ENCODE data around the gene GRIP2.

GRIP2 gene

GRCh38 chr3:14525685-14526631 lies 14.2 kb downstream of the GRIP2 start:
- Histone ChIP-seq H3K4me1 (no peaks in the 10 kb centered on the region), H3K4me3 (no peak overlapping the region), H3K36me3 (replicated peaks) (no peaks in the 10 kb centered on the region), H3K9me3 (no peaks in the 10 kb centered on the region; the same call in 1 of the 2 replicates), H3K27me3 (ENCODE audit: low read depth) (no peaks in the 10 kb centered on the region)
- no peak for DNase-seq (ENCODE audit: low spot score in 2 of 2)
- in situ Hi-C loops (cut with MboI; ENCODE audit: low sequenced_read_pairs), result no loop called here

GRCh38 chr3:14524920-14525660 lies 15.1 kb downstream of the GRIP2 start:
- no peak overlapping the region for H3K4me3 ChIP-seq
- no peaks in the 10 kb centered on the region for H3K27me3 ChIP-seq (ENCODE audit: low read depth)
- no peaks in the 10 kb centered on the region for H3K4me1 ChIP-seq
- in situ Hi-C loops (cut with MboI; ENCODE audit: low sequenced_read_pairs), result no loop called here
- no peaks in the 10 kb centered on the region for H3K36me3 ChIP-seq (replicated peaks)
- H3K9me3 ChIP-seq, result no peaks in the 10 kb centered on the region; the same call in 1 of the 2 replicates
- no peak for DNase-seq (ENCODE audit: low spot score in 2 of 2)

GRCh38 chr3:14524311-14524711 lies 15.8 kb downstream of the GRIP2 start:
- Histone ChIP-seq H3K36me3 (replicated peaks) (no peaks in the 10 kb centered on the region), H3K4me3 (no peak overlapping the region), H3K4me1 (no peaks in the 10 kb centered on the region), H3K9me3 (no peaks in the 10 kb centered on the region), H3K27me3 (ENCODE audit: low read depth) (no peaks in the 10 kb centered on the region)
- in situ Hi-C loops (cut with MboI; ENCODE audit: low sequenced_read_pairs), result no loop called here
- no peak for DNase-seq (ENCODE audit: low spot score in 2 of 2)

- Histone ChIP-seq H3K36me3 (replicated peaks) (no peaks in the 10 kb centered on the region), H3K27me3 (ENCODE audit: low read depth) (no peaks in the 10 kb centered on the region), H3K4me1 (no peaks in the 10 kb centered on the region), H3K9me3 (no peaks in the 10 kb centered on the region), H3K4me3 (no peak overlapping the region)
- in situ Hi-C loops (cut with MboI; ENCODE audit: low sequenced_read_pairs), result no loop called here
- DNase-seq (ENCODE audit: low spot score in 2 of 2), result no peak
Observed at GRCh38 chr3:14523792-14524191, 16.4 kb downstream of the GRIP2 start.

- H3K27me3 ChIP-seq (ENCODE audit: low read depth), result no peaks in the 10 kb centered on the region
- no peak for DNase-seq (ENCODE audit: low spot score in 2 of 2)
- no peaks in the 10 kb centered on the region for H3K9me3 ChIP-seq
- in situ Hi-C loops (cut with MboI; ENCODE audit: low sequenced_read_pairs), result no loop called here
- no peak overlapping the region for H3K4me3 ChIP-seq
- no peaks in the 10 kb centered on the region for H3K4me1 ChIP-seq
- H3K36me3 ChIP-seq (replicated peaks), result no peaks in the 10 kb centered on the region
Observed at GRCh38 chr3:14522768-14523167, 17.4 kb downstream of the GRIP2 start.

- Histone ChIP-seq H3K4me1 (no peaks in the 10 kb centered on the region), H3K36me3 (replicated peaks) (no peaks in the 10 kb centered on the region), H3K4me3 (no peak overlapping the region), H3K27me3 (ENCODE audit: low read depth) (no peaks in the 10 kb centered on the region), H3K9me3 (no peaks in the 10 kb centered on the region)
- DNase-seq (ENCODE audit: low spot score in 2 of 2), result no peak
- in situ Hi-C loops (cut with MboI; ENCODE audit: low sequenced_read_pairs), result no loop called here
Observed at GRCh38 chr3:14522129-14522691, 17.9 kb downstream of the GRIP2 start.

GRCh38 chr3:14521611-14522010 lies 18.5 kb downstream of the GRIP2 start:
- no peaks in the 10 kb centered on the region for H3K9me3 ChIP-seq
- H3K36me3 ChIP-seq (replicated peaks), result no peaks in the 10 kb centered on the region
- DNase-seq (ENCODE audit: low spot score in 2 of 2), result no peak
- H3K4me1 ChIP-seq, result no peaks in the 10 kb centered on the region
- H3K27me3 ChIP-seq (ENCODE audit: low read depth), result no peaks in the 10 kb centered on the region
- no peak overlapping the region for H3K4me3 ChIP-seq
- in situ Hi-C loops (cut with MboI; ENCODE audit: low sequenced_read_pairs), result no loop called here

- in situ Hi-C loops (cut with MboI; ENCODE audit: low sequenced_read_pairs), result no loop called here
- Histone ChIP-seq H3K9me3 (no peaks in the 10 kb centered on the region), H3K36me3 (replicated peaks) (no peaks in the 10 kb centered on the region), H3K4me1 (no peaks in the 10 kb centered on the region), H3K4me3 (no peak overlapping the region), H3K27me3 (ENCODE audit: low read depth) (no peaks in the 10 kb centered on the region)
- DNase-seq (ENCODE audit: low spot score in 2 of 2), result no peak
Observed at GRCh38 chr3:14520967-14521366, 19.2 kb downstream of the GRIP2 start.

GRCh38 chr3:14520149-14520548 lies 20.0 kb downstream of the GRIP2 start:
- in situ Hi-C loops (cut with MboI; ENCODE audit: low sequenced_read_pairs), result no loop called here

GRCh38 chr3:14519406-14519805 lies 20.7 kb downstream of the GRIP2 start:
- Histone ChIP-seq H3K36me3 (replicated peaks) (no peaks in the 10 kb centered on the region), H3K4me3 (no peak overlapping the region), H3K4me1 (no peaks in the 10 kb centered on the region), H3K27me3 (ENCODE audit: low read depth) (no peaks in the 10 kb centered on the region), H3K9me3 (no peaks in the 10 kb centered on the region)
- DNase-seq (ENCODE audit: low spot score in 2 of 2), result no peak
- in situ Hi-C loops (cut with MboI; ENCODE audit: low sequenced_read_pairs), result loop anchor here (10.0 kb wide), 1 partner anchor 405 kb away; no protein-coding TSS in a partner anchor

More at GRCh38 chr3:14520149-14520548, 20.0 kb downstream of the GRIP2 start:
- H3K4me1 ChIP-seq, result no peaks in the 10 kb centered on the region
- H3K27me3 ChIP-seq (ENCODE audit: low read depth), result no peaks in the 10 kb centered on the region
- no peaks in the 10 kb centered on the region for H3K9me3 ChIP-seq
- H3K36me3 ChIP-seq (replicated peaks), result no peaks in the 10 kb centered on the region
- no peak overlapping the region for H3K4me3 ChIP-seq
- DNase-seq (ENCODE audit: low spot score in 2 of 2), result no peak

GRCh38 chr3:14518893-14519292 lies 21.2 kb downstream of the GRIP2 start:
- no peaks in the 10 kb centered on the region for H3K4me1 ChIP-seq
- H3K4me3 ChIP-seq, result no peak overlapping the region
- no peaks in the 10 kb centered on the region for H3K36me3 ChIP-seq (replicated peaks)
- H3K9me3 ChIP-seq, result no peaks in the 10 kb centered on the region
- no peaks in the 10 kb centered on the region for H3K27me3 ChIP-seq (ENCODE audit: low read depth)
- no peak for DNase-seq (ENCODE audit: low spot score in 2 of 2)
- in situ Hi-C loops (cut with MboI; ENCODE audit: low sequenced_read_pairs), result loop anchor here (10.0 kb wide), 1 partner anchor 406 kb away; no protein-coding TSS in a partner anchor

- Histone ChIP-seq H3K4me1 (no peaks in the 10 kb centered on the region), H3K9me3 (no peaks in the 10 kb centered on the region), H3K36me3 (replicated peaks) (no peaks in the 10 kb centered on the region), H3K4me3 (no peak overlapping the region), H3K27me3 (ENCODE audit: low read depth) (no peaks in the 10 kb centered on the region)
- in situ Hi-C loops (cut with MboI; ENCODE audit: low sequenced_read_pairs), result loop anchor here (10.0 kb wide), 1 partner anchor 406 kb away; no protein-coding TSS in a partner anchor
- DNase-seq (ENCODE audit: low spot score in 2 of 2), result no peak
Observed at GRCh38 chr3:14518432-14518802, 21.7 kb downstream of the GRIP2 start.

- in situ Hi-C loops (cut with MboI; ENCODE audit: low sequenced_read_pairs), result loop anchor here (10.0 kb wide), 1 partner anchor 407 kb away; no protein-coding TSS in a partner anchor
- no peaks in the 10 kb centered on the region for H3K4me1 ChIP-seq
- H3K36me3 ChIP-seq (replicated peaks), result no peaks in the 10 kb centered on the region
- no peaks in the 10 kb centered on the region for H3K9me3 ChIP-seq
- no peaks in the 10 kb centered on the region for H3K27me3 ChIP-seq (ENCODE audit: low read depth)
- H3K4me3 ChIP-seq, result no peak overlapping the region
- no peak for DNase-seq (ENCODE audit: low spot score in 2 of 2)
Observed at GRCh38 chr3:14517601-14518431, 22.3 kb downstream of the GRIP2 start.
